Stimulated activated CD8-positive, alpha-beta memory T cell treated with anti-CD3 and anti-CD28 coated beads, Interleukin-7, amount 100 ng/mL, for 24 hours (primary cell): ENCODE data around the gene IL13RA1.
"Not testable (repeated sequence)": the region's sequence is repeated elsewhere in the genome, so short reads cannot be mapped to it uniquely, and the experiment has no call there.

Experiments
- DNase-seq: peaks from one replicate; pipeline ENCODE4 v3.0.0-alpha.2; 2020; ENCODE audit warnings: low read depth

Gene IL13RA1

GRCh38 chrX:118726887-118727685 is at the start of gene IL13RA1:
TSS of gene IL13RA1 (plus strand) at chrX:118727606. CDS start at chrX:118727639, 33 bp downstream.
- DNase-seq, result no peak

GRCh38 chrX:118679290-118679689 is 48.1 kb upstream of the IL13RA1 start:
- no peak for DNase-seq

GRCh38 chrX:118682258-118683014 is 45.0 kb upstream of the IL13RA1 start:
- no peak for DNase-seq

GRCh38 chrX:118685393-118685792 is 42.0 kb upstream of the IL13RA1 start:
- DNase-seq, result no peak

GRCh38 chrX:118688935-118689334 is 38.5 kb upstream of the IL13RA1 start:
- DNase-seq, result no peak

GRCh38 chrX:118693843-118694242 is 33.6 kb upstream of the IL13RA1 start:
- no peak for DNase-seq

- DNase-seq, result no peak
Measured at GRCh38 chrX:118694638-118695037, 32.8 kb upstream of the IL13RA1 start.

GRCh38 chrX:118698516-118699170 is 28.8 kb upstream of the IL13RA1 start:
- no peak for DNase-seq

GRCh38 chrX:118702741-118703140 is 24.7 kb upstream of the IL13RA1 start:
- no peak for DNase-seq

- no peak for DNase-seq
Measured at GRCh38 chrX:118706681-118707080, 20.7 kb upstream of the IL13RA1 start.

GRCh38 chrX:118714521-118714920 is 12.9 kb upstream of the IL13RA1 start:
- DNase-seq, result no peak

- DNase-seq, result not testable (repeated sequence)
Measured at GRCh38 chrX:118715917-118716316, 11.5 kb upstream of the IL13RA1 start.

GRCh38 chrX:118716833-118717232 is 10.6 kb upstream of the IL13RA1 start:
- DNase-seq, result not testable (repeated sequence)

GRCh38 chrX:118717678-118718391 is 9.6 kb upstream of the IL13RA1 start:
- no peak for DNase-seq

GRCh38 chrX:118718737-118719136 is 8.7 kb upstream of the IL13RA1 start:
- no peak for DNase-seq

- no peak for DNase-seq
Measured at GRCh38 chrX:118720058-118720707, 7.2 kb upstream of the IL13RA1 start.

- no peak for DNase-seq
Measured at GRCh38 chrX:118723376-118723775, 4.0 kb upstream of the IL13RA1 start.

GRCh38 chrX:118724365-118724764 is 3.0 kb upstream of the IL13RA1 start:
- DNase-seq, result no peak

- DNase-seq, result no peak
Measured at GRCh38 chrX:118724775-118725174, 2.6 kb upstream of the IL13RA1 start.

- no peak for DNase-seq
Measured at GRCh38 chrX:118726396-118726795, 1.0 kb upstream of the IL13RA1 start.

- no peak for DNase-seq
Measured at GRCh38 chrX:118727686-118728339, 407 bp downstream of the IL13RA1 start.
